Hematopoietic multipotent progenitor cell treated with erythropoietin and hydrocortisone succinate and interleukin-3 and kit ligand, for 17 days (in vitro differentiated cells): ENCODE results near the gene NBAS.

Source experiments
- DNase-seq: peaks from one replicate; pipeline ENCODE4 v3.0.0-alpha.2; 2015; ENCODE audit warnings: low spot score

NBAS gene

DNA sequence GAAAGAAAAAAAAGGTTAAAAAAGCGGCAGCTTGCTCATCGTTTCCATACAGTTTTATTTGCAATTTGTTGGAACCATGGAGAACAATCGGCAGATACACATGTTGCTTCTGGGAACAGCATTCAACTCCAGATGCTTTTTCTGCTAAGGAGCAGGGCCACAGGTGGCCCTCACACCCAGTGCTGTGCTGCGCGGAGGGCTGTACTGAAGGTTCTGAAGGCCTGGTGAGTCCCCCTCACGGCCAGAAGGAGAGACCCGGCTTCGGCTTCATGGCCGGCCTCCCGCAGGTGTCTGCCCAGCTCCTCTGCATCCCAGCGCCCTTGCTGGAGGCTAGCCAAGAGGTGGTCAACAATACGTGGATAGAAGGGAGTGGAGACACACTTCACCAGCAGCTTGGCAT, 394.3 kb downstream of the NBAS start:
- DNase-seq = no peak

DNA sequence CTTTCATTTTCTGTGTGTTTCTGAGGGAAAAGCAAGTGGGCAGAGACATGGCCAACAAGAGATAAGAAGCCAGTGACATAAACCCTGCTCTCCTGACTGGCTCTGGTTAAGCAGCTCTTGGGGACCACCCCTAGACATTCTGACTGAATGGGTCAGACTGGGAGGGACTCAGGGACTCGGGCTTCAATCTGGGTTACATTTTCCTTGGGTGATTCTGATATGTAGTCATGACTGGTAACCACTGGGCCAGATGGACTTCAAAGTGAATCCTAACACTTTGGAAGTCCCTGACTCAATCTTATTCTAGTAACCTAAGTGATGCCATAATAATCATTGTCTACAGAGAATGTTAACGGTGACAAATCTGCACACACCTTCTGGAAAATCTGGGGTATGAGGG, 397.8 kb downstream of the NBAS start:
- no peak for DNase-seq

DNA sequence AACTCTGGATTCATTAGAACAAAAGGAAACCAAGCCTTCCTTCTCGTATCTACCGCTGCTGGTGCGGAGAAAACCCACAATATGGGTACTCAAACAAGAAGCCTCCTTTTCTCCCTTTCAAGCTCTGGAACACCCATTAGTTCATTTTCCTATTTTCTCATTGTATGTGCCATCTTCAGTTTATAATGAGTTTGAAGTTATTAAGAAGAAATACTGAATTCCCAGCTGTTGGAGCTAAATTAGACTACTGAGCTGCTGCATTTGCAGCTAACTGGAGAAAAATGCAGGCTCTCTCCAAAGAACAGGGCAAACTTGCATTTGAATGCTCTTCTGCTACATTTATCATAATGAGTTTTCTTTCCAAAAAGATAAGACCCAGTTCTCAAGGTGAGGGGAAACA, 398.5 kb downstream of the NBAS start:
- DNase-seq = no peak

DNA sequence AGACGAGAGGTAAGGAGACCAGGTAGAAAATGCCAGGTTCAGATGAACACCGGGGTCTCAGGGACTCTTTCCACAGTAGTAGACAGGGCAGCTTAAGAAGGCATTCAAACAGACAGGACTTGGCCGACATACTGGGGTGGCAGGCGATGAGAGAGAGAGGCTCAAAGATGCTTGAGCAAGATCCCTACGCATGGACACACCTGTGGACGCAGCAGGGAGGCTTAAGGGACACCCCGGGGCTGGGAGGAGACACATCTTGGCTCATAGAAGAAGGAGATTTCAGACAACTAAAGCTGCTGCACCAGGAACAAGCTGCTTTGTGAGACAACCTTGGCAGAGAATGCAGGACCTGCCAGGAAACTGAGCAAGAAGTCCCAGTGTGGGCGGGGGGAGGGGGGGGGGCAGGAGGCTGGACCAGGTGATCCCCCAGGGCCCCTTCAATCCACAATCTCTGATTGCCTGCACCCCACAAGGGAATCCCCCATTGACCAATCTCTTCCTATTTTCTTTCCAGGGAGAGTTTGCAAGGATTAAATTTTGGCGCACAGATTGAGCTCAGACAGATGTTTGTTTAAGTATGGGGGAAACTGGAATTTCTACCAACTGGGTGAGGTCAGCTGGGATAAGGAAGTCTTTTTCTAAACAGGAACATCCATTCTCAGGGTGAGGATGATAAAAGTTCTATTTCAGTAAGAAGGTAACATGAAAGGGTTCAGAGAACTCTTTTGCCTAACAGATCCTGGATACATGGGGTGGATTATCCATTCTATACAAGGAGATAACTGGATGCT, 400.7 kb downstream of the NBAS start:
- DNase-seq = no peak

DNA sequence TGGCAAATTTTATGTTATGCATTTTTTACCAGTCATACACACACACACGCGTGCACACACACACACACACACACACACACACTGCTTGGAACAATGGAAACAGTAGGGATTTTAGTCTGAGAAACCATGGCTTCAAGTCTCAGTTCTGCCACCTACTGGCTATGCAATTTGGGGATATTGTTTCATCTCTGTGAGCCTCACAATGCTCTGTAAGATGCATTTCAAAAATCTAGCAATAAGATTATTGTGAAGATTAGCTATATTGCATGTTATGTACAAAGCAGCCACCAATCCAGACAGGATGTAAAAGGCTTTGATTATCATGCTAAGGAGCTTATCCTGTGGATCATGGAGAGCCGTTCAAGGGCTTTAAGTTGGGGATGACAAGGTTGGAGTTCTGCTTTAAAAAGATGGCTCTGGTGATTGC, 401.4 kb downstream of the NBAS start:
- DNase-seq = no peak

DNA sequence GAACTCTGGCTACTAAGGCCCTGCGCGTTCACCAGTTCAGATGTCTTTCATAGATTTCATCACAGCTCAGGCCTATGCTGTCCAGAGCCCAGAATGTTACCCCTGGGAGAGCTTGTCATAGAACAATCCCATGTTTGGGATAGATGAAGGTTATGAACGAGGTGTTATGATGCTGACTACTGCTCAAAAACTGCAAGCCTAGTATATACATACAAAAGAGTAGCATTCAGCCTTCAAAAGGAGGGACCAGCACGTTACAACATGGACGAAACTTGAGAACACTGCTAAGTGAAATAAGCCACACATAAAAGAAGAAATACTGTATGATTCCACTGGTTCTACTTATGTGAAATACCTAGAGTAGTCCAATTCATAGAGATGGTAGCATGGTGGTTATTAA, 401.9 kb downstream of the NBAS start:
- no peak for DNase-seq

DNA sequence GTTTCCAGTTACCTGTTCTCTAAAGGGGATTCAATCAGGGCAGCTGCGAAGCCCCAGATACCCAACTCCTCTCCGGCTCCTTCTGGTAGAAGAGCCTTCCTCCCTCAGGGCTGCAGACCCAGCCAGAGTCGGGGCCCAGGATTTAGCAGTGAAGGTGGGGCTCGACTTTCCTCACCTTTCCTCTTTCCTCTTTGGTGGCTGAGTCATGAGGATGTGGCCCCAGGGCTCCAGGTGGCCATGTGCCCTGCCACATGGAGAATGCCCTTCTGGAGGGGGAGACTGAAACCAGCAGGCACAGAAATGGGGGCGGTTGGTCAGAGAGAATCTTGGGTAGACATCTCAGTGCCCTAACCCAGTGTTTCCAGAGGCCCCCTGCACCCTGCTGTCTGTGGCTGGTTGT, 402.6 kb downstream of the NBAS start:
- no peak for DNase-seq

DNA sequence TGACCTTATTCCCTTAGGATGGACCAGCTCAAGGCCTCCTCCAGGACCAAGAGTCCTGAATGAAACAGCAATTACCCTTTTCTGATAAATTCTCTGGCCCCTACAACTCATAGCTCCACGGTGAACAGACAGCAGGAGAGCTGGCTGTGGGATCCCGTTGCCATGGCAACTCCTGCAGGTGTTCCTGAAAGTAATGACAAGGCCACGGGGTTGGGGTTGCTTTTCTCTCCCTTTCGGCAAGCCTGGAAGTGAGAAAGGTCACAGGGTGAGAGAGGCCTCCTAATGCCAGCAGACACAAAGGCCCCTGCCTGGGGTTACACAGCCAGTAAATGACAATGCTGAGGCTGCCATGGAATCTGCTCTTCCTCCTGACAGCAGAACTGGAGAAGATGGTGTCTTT, 403.0 kb downstream of the NBAS start:
- DNase-seq = no peak

DNA sequence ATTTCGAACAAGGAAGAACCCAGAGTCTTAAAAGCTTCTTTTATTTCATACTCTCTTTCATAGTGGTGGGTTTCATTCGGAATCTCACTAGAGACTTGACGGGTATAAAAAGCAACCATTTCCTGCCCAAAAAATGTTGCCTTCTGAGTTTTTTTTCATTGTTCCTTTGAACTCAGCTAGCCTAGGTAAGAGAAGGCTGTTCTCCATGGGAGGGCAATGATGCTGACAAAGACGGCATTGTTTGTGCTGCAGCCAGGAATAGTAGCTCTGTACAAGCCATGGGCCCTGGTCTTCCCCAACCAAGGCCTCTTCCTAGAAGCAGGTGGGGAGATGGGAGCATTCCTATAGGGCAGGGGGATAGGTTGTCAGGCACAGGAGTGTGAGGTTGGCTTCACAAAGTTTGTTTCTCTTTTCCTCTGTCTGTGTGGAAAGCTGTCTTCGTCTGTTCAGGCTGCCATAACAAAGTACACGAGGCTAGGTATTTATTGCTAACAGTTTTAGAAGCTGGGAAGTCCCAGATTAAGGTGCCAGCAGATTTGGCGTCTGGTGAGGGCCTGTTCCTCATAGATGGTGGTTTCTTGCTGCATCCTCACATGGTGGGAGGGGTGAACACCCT, 405.1 kb downstream of the NBAS start:
- no peak for DNase-seq

DNA sequence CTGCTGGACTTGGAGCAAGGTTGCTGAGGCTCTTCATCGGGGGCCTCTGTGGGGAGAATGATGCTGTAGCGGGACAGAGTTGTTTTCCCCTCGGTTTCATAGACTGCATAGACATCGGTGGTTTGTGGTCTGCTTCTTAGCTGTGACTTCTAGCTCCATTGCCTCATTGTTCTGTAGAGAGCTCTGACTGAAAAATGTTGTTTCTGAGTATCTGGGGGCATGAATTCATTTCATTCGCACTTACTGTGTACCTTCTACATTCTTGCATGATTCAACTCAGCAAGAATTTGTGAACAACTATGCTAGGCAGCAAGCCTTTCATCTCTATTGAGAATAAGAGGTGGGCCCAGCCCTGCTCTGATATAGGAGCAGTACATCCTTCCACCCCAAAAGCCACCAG, 406.8 kb downstream of the NBAS start:
- no peak for DNase-seq

DNA sequence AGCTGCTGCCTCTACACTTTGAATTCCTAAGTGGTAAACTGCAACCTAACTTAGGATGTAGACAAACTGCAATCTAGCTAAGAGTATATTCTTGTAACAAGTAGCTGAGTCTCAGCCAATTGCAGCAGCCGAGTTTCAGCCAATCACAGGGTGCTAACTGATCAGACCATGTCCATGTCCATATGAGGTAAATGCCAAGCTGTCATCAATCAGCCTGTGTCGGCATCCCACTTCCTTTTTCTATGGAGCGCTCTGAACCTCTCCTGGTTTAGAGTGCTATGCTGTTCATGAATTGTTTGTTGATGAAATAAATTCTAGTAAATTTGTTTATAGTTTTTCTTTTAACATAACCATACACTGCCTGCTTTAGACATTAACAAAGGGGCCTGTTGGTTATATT, 408.8 kb downstream of the NBAS start:
- no peak for DNase-seq

DNA sequence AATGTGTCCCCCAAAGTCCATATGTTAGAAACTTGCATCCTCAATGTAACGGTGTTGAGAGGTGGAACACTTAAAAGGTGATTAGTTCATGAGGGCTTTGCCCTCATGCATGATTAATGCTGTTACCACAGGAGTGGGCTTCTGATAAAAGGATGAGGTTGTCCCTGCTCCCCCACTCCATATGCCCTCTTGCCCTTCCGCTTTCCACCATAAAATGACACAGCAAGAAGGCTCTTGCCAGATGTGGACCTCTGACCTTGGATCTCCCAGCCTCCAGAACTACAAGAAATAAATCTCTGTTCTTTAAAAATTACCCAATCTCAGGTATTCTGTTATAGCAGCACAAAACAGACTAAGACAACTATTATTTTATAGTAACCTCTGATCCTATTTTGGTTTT, 412.1 kb downstream of the NBAS start:
- no peak for DNase-seq

DNA sequence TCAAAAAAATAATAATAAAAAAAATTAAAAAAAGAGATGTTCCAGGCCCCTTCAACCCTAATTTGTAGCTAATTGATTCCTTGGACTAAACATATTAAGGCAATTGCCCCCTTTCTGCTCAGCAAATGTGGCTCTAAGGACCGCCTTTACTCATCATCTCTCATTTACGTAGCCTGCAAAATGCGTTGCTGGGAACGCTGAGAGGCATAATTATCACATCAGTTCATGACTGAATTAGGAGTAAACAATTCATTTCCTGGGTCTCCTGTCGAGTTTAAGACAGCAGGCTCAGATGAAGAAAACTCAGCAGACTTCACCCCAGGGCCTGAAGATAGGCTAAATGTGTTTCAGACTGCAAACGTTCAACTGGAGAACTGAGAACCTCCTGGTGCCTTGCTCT, 413.5 kb downstream of the NBAS start:
- DNase-seq = no peak

DNA sequence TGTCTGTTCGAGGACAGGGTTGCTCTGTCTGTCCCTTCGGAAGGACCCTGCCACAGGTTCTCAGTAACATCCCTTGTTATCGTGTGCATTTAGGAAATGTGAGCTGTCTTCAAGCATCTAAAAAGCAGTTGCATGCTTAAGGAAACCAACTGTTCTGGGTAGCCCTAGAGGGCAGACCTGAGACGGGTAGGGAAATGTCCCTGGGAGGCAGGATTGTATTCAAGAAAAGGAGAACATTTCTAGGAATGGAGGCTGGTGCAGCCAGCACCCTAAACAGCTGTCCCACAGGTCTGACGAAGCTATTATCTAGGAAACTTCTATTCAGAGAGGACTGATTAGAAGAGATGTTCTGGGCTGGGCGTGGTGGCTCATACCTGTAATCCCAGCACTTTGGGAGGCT, 414.2 kb downstream of the NBAS start:
- DNase-seq = no peak

DNA sequence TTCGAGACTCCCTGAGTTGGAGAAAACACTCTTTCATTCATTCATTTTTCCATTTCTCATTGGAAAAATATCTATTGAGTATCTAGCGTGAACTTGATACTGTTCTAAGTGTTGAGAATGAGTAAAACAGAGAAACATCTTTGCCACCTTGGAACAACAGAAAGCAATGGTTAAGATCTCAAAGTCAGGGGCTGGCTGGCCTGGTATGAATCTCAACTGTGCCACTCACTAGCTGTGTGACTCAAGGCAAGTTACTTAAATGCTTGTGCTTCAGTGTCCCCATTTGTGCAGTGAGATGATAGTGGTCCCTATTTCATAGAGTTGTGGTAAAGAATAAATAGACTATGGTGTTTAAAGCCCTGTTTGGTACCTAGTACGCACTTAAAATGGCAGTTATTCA, 415.2 kb downstream of the NBAS start:
- DNase-seq = no peak

DNA sequence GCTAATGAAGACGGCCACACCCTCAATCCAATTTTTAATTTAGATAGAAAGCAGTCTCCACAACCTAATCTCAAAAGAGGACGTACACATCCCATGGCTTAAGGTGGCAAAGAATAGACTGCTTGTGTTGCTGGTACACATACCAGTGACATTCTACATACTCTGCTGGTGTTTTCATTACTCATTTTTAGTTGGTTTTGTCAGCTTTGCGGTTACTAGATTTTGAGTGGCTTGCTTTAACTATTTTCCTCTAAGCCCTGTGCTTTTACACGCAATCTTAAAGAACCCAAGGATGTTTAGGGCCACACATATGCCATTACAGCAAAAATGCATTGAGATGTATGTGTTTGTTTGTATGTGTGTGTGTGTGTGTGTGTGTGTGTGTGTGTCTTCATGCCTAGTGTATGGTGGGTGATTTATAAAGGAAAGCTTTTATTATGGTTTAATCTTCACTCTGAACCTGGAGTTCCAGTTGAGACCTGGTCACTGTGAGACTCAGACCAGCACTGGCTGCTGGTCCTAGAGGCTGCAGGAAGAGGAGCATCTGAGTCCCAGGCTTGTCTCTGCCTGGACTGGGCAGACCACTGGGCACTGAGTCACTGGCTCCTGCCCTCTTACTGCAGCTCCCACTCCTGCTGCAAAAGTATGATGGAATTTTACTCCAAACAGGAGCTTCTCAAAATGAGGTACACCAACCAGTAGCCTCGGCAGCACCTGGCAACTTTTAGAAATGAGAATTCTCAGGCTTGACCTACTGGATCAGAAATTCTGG, 415.9 kb downstream of the NBAS start:
- DNase-seq = no peak

DNA sequence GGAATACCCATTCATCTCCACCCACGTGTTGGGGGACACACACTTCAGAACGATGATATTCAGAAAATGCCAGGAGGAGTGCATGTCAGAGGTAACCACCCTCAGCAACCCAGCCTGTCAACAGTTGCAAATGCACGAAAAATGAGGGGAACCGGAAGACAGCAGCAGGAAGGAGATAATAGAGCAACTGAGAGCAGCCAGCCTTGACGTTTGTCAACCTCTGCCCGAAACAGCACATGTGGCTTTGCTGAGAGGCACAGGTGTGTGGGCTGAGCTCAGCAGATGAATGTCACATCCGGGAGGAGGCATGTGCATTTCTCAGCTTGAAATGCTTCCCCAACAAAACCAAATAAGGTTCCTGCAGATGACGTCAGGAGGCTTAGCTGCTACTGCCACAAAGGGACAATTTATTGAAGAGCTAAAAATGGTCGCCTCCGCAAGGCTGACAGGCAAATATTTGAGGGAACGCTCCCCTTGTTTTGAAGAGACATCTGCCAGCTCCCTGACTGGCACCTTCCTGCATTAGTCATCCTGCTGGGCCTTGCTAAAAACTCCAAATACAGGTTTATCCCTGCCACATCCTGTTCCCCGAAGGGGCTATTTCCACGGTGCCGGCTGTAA, 419.0 kb downstream of the NBAS start:
- DNase-seq = no peak

DNA sequence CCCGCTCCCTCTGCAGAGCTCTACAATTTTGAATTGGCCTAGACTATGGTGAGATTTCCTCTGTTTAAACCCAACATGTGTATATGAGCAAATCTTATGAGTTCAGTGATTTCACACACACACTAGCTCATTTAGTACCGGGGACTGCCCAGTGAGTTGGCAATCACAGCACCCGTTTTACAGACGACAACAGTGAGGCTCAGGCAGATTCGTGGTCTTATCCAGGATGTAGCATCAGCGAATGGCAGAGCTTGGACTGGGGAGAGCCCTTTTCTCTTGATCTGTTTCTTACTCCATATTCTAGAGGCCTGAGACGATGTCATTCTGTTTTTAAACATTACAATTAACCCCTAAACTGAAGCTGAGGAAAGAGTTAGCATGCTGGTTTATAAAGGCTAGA, 419.9 kb downstream of the NBAS start:
- DNase-seq = no peak

DNA sequence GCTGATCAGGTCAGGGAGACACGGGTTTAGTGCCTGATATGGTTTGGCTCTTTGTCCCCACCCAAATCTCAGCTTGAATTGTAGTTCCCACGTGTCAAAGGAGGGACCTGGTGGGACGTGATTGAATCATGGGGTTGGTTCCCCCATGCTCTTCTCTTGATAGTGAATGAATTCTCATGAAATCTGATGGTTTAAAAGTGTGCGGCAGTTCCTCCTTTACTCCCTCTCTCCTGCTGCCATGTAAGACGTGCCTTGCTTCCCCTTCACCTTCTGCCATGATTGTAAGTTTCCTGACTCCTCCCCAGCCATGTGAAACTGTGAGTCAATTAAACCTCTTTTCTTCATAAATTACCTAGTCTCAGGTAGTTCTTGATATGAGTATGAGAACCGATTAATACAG, 424.5 kb downstream of the NBAS start:
- no peak for DNase-seq

DNA sequence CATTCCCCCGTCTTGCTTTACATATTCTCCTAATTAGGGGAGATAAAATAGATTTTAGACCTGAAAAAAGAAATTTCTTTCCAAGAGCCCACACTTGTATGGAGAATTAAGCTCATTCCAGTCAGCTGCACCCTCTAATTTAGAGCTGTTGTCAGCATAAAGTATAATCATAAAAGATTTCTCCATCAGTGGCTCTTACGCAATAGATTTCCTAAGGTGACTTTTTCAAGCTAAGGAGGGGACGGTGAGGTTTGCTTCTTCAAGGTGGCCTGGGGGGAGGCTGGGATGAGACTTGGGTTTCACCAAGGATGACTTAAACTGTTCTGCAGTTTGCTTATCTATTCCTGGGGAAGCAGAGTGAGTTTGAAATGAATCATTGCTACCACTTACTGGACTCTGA, 426.2 kb downstream of the NBAS start:
- DNase-seq = no peak

DNA sequence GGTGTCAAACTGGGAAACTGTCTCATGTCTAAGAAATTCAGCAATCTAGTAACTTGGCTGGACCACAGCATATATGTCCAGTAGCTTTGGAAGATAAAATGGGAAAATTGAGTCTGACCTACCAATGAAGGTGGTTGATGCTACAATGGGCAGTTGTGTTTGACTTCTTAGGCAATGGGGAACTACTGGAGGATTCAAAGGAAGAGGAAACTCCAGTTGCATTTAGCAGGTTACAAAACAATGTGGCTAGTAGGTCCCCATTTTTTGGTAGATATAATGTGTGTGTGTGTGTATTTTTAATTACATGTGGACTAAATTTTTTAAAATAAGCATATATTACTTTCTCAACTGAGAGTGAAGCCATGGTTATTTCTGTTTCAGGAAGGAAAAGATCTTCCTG, 427.7 kb downstream of the NBAS start:
- no peak for DNase-seq

DNA sequence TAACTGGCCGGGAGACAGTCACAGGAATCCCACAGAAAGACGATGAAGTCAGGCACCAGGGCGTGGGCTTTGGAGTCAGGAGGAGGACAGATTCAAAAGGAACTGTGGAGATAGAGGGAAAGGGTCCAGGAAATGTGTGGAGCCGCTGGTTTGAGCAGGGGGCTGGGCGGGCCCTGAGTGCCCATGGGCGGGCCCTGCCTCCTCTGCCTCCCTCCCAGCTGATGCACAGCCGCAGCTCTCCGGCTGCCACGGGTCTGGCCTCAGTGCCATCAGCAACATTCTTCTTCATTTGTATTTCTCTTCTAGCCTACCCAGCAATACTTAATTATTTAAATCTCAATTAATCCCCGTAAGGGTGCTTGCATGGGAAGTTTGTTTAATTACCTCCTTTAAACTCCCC, 432.3 kb downstream of the NBAS start:
- no peak for DNase-seq

DNA sequence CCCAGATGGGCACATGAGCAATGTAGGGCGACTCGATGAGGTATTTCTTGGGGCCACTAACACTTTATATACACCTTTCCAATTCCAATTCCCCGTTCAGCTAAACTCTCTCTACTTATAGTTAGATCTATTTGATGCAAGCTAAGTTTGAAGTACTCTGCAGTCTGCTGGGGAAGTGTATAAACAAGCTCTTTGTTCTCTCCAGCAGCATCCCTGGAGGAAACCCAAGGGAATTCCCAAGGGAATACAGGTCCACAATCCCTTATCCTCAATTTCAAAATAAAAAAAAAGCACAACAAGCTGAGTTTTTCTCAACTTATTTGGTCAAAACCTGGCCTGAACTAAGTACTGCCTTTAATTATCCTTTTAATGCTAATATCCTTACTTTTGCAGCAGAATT, 433.3 kb downstream of the NBAS start:
- no peak for DNase-seq
